NCI-H526 treated with DMSO at 0.1 percent for 48 hours (cell line): ENCODE measurements around the gene GPR87.

Experiments
- DNase-seq: peaks from one replicate; lab custom pipeline; 2025; lab: John Stamatoyannopoulos, UW

Gene GPR87

DNA sequence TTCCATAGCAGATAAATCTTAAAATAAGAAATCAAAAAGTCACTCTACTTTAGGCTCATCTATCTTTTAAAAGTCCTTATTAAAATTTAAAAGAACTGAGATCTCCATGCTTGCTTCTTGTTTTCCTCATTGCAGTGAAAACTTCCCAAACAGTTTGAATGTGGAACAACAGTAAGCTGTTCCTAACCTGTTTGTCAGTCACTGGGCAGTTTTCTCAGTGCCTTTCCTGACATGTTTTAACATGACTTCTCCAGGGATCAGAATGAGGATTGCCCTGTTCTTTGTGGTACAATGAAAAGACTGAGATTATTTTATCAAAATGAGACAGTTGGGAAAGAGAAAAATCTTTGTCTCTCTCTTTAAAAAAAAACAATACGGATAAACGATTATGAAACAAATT is 774 bp downstream of the GPR87 start:
- DNase-seq, result no peak

GRCh38 chr3:151315136-151315535 is 1.5 kb downstream of the GPR87 start:
- DNase-seq, result no peak

GRCh38 chr3:151314593-151314992 is 2.0 kb downstream of the GPR87 start:
- no peak for DNase-seq

DNA sequence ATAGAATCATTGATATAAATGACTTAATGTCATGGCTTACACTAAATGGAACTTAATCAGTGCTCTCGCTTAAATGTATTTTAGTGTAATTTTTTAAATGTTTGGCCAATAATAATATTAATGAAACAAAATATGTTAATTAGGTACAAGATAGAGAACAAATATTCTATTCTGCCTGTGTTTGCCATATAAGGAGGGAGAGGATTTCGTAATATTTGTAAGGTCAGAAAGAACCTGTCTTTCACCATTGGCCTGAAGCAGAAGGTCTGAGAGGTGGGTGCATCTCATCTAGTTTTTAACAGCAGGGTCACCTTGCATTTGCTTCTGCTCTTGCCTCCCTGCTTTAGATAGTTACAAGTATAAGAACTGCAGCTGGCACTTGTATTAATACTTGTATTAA is 2.5 kb downstream of the GPR87 start:
- no peak for DNase-seq

- DNase-seq, result no peak
Measured at GRCh38 chr3:151312972-151313371, 3.6 kb downstream of the GPR87 start.

DNA sequence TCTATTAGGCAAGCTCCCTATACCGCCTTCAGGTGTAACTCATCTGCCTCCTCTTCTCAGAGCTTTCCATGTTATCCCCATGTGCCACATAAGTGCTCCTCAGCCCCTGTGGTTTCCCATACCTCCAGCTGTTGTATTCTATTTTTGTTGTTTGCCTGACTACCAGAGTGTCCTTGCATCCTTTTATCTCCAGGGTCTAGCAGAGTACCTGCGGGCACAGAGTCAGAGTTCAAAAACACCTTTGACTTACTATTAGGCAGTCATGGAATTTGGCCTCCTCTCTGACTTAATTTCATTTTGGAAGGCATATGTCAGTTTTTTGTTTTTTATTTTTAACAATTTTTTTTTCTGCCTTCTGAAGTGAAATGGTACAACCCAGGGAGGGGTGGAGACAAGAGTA is 7.1 kb downstream of the GPR87 start:
- no peak for DNase-seq

DNA sequence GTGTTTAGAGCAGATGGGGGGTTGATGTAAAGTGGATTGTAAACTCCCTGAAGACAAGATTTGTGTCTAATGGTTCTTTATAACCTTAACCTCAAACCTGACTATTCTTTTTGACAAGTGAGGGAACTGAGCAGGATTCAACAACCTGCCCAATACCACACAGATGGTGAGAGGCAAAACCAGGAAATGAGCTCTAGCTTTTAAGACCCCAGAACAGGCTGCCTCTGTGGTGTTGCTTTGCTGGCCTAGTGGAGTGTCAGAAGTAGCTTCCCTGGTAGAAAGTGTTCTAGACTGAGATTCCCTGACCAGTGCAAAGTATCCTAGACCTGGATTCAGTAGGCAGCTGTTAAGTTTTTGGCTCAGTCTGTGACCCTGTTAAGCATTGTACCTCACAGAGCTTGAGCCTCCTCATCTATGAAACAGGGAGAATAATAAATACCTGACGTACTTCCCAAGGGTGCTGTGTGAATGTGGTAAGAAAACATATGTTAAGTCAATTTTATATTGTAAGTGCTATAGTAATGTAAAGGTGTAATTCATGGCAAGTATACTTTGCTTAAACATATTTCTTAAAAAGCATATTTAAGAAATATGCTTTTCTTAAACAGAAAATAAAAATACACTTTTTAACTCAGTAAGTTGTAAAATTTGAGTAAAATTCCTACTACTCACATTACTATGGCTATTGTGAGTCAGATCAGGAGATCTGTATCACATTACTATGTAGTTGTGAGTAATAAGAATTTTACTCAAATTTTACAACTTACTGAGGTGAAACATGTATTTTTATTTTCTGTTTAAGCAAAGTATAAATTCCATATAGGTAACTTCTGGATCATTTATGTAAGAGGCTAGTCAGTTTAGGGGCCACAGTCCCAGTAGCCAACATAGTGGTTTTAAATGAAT is 8.8 kb downstream of the GPR87 start:
- DNase-seq, result no peak

DNA sequence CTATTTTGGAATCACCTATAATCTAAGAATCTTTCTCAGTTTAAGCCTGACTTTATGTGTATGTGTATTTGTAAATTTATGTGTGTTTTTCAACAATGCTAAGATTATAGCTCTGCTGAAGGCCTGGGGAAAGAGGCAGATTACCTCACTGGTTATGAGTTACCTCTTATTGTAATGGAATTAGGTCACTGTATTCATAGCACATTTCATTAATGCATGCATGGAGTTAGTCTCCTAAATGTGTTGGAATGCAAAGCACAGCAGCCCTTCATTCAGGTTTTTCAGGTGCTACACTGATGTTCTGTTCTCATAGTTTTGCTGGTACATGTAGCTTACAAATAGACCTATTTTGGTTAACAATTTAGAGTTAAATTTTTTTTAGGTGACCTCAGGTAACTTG is 9.5 kb downstream of the GPR87 start:
- DNase-seq, result no peak

DNA sequence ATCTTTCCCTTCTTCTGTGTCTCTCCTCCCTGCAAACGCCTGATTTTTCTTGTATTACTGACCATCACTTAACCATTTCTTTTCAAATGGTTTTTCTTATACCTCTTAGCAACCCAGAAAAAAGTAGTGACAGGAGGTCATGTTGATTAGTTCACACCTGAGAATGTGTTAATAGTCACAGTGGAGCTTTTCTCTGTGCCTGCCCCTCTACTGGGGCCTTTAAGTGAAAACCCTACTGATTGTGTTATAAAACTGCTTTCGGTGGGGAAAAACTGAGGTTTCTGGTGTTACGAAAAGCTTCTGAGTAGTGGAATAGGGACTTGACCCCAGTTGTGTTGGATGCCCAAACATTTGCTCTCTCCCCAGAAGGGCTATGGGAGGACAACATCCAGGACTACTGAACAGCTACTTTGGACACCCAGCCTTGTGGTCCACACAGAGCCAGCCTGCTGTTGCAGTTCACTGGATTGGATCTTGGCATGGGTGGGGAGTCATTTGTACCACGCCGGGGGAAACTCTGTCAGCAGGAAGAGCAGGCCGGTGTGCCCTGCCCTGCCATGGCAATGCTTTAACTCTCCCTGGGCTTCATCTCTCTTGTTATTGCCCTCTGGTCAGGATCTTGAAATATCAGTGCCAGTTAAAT is 10.3 kb downstream of the GPR87 start:
- DNase-seq, result no peak

- DNase-seq, result no peak
Measured at GRCh38 chr3:151305775-151306151, 10.9 kb downstream of the GPR87 start.

DNA sequence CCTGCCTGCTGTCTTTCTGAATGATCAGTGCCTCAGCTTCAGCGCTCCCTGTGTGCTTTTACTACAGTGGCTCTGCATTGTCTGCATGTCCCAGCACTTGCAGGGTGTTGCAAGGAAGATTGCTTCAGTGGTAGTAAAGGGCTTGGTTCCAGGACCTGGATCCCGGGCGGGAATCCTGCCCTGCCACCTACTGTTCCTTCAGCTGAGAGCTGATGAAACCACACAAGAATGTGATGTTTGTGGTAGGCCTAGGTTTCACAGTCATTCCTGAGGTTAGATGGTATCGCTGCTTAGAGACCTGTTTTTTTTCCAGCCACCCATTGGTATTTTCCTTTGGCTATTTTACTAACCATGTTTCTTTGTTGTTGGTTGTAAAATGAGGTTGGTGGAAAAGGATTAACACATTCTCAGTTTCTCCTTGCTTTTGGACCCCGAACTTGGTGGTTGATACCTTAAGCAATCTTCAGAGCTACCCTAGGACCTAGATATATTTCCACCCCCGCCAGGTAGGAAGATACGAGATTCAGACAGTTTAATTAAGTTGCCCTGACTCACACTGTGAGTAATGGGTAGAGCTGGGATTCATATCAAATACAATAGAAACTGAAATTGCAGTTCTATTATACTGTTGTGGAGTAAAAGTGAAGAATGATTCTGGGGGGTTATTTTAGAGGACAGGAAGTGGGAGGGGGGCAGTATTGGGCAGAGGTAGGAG is 11.4 kb downstream of the GPR87 start:
- no peak for DNase-seq

GRCh38 chr3:151303751-151304150 is 12.9 kb downstream of the GPR87 start:
- no peak for DNase-seq

GRCh38 chr3:151301787-151302186 is 14.8 kb downstream of the GPR87 start:
- no peak for DNase-seq

DNA sequence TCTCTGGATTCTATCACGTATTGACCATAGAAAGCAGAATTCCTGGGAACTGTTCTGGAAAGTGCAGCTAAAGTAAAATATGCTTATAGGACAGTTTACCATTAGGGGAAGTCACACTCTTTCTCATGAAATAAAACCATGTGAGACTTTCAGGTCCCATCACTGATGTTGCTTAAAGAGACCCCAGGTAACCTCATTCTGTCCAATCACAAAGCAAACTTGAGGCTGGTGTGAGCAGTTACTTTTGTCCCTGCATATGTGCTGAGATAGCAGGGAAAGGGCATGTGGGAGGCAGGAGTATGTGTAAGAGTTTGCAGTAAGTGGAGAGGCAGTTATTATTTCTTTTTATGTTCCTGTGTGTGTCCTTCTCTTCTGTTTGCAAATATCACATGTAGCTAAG is 16.1 kb downstream of the GPR87 start:
- no peak for DNase-seq

DNA sequence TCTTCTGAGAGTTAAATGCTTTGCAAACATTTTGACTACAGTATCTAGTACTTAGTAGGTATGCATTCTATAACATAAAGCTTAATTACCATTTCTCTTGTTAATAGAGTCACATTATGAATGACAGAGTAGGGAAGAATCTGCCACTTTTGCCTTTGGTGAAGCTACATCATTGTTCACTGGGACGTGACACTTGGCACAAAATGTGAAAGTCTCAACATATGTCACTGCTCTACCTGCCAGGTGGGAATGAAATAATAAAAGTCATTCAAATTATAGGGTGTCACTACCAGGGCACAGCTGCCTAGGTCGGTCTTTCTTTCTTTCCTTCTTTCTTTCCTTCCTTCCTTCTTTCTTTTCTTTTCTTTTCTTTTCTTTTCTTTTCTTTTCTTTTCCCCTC is 17.6 kb downstream of the GPR87 start:
- no peak for DNase-seq

GRCh38 chr3:151297429-151297828 is 19.2 kb downstream of the GPR87 start:
- no peak for DNase-seq

DNA sequence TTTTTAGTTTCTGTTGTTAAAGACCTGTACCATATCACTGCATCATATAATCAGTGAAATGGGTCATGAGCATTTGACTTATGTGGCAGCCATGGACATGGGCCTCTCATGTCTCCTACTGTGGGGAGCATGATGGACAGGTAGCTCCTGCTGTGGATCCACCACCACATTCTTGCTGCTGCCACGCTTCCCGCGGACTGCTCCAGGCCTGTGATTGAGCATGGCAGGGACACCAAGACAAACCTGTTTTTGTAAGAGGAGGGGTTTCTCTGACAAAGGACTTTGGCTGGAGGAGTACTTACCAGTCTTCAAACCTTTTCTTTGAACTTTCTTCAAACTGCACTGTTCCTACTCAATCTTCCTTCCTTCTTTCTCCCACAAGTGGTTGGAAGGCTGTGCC is 20.4 kb downstream of the GPR87 start:
- no peak for DNase-seq

DNA sequence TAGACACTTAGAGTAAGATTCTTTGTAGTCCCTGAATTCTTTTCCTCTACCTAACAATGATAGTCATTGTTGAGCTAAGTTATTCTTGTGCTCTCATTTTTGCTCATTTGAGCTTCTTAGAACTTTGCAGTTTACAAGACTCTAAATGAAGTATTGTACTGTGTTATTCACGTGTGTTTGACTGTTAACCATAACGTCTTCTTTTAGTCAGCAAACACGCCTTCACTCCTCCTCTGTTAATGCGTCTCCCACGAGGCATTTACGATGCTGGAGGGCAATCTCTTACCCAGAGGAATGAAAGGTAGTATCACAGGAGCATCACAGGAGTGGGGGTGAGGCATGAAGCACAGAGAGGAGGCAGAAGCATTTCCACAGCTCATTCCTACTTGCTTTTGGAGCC is 23.5 kb downstream of the GPR87 start:
- DNase-seq, result no peak

GRCh38 chr3:151290673-151291072 is 25.9 kb downstream of the GPR87 start:
- peak; percentile 47 for DNase-seq

DNA sequence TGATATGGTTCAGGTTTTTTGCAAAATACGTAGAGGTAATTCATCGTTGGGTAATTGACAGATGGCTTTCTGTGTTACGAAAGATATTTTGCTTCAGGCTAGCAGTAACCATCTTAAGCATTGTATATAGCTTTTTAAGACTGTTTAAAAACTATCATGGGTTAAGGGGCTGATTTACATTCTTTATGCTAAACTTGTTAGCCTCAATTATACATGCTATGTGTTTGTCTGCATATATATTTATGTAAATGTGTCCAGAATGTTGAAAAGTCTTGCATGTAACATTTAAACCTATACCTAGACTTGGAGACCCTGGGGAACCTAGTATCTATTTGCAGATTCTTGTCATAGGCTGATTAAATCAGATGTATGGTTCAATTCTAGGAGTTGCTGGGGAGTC is 27.2 kb downstream of the GPR87 start:
- DNase-seq, result no peak

GRCh38 chr3:151285940-151286339 is 30.7 kb downstream of the GPR87 start:
- no peak for DNase-seq

DNA sequence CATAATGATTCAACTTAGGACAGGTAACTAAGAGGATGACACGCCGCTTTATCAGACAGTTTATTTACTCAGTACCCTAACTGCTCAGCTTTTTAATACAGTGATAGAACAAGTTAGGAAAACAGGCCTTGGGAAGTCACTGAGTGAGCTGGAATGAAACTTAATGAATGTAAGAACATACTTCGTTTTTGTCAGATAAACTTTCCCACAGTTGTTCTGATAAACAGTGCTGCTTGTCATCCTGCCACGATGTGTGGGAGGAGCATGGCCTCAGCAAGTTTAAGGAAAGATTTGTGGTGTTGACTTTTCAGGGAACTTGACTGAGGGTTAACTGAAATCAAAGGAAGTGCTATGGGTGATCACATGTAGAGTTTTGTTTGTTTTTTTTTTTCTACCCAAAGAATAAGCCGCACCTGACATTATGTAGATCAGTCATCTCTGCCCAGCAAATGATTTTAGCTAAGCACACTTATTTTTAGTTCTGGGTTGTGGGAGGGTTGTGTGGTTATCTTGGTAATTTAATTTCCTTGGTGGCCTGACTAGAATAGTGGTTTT is 32.6 kb downstream of the GPR87 start:
- DNase-seq, result no peak

- DNase-seq, result no peak
Measured at GRCh38 chr3:151283387-151283786, 33.2 kb downstream of the GPR87 start.
